A549 (cell line): ENCODE data around the gene RHBDF2. TPM values are rescaled to one million over a fixed set of nuclear protein-coding genes. Genes with fewer than 3 reads are reported as not detected.

Experiments used
- ATAC-seq, 2 experiments: fragments of 200-7000 bp in 1 of 2; fragments of >200 bp in 1 of 2; cut with Nextera tagmentation in 1 of 2; cut with Tn5 transposase in 1 of 2; 3 replicates each; pipeline versions ENCODE4 v1.8.0 to v1.9.1; 2018 to 2020; ENCODE audit warnings: mild to moderate bottlenecking in 1 of 2, moderate library complexity in 1 of 2
- CTCF ChIA-PET: fragments of 300-600 bp; sonication (Branson Sonifier 250); formaldehyde crosslinking; extraction: SDS; loops from one replicate; lab custom pipeline; 2021; ENCODE audit warnings: antibody characterized with exemption, inconsistent platforms; lab: Yijun Ruan, JAX
- POLR2A ChIA-PET: fragments of 350-600 bp; formaldehyde crosslinking; extraction: SDS; loops from one replicate; lab custom pipeline; 2021; ENCODE audit warnings: antibody characterized with exemption, inconsistent platforms; lab: Yijun Ruan, JAX
- DNase-seq, 2 experiments: peaks; one replicate each; pipeline versions ENCODE4 v3.0.0 to v3.0.0-alpha.2; 2011 to 2016; ENCODE audit warnings: low read depth in 1 of 2, low spot score in 1 of 2
- FAIRE-seq: peaks from 2 replicates; lab custom pipeline; 2011; peaks lifted over from hg19 to GRCh38; lab: Jason Lieb, UNC
- H3K27ac ChIP-seq, 2 experiments: fragments of >200 bp; sonication (Bioruptor Twin); formaldehyde crosslinking; 3 replicates each; pipeline ENCODE4 v1.5.1; 2016 to 2017
- H3K4me1 ChIP-seq: fragments of >200 bp; sonication (Bioruptor Twin); formaldehyde crosslinking; 3 replicates; pipeline ENCODE4 v1.6.1; 2016
- H3K4me2 ChIP-seq: fragments of >200 bp; sonication (Bioruptor Twin); formaldehyde crosslinking; 3 replicates; pipeline ENCODE4 v1.6.1; 2016
- H3K4me3 ChIP-seq: fragments of >200 bp; sonication (Bioruptor Twin); formaldehyde crosslinking; 3 replicates; pipeline ENCODE4 v1.5.1; 2016
- H3K9me3 ChIP-seq: fragments of >200 bp; sonication (Bioruptor Twin); formaldehyde crosslinking; 3 replicates; pipeline ENCODE4 v1.6.1; 2016
- BHLHE40 ChIP-seq: IDR thresholded peaks from 2 replicates; pipeline ENCODE4 v1.6.1; 2012; ENCODE audit warnings: low read depth, low read length, inconsistent platforms
- CBX8 ChIP-seq: fragments of 200-600 bp; sonication (generic); IDR thresholded peaks from 2 replicates; pipeline ENCODE4 v1.6.1; 2016
- CEBPB ChIP-seq, 2 experiments: fragments of >200 bp in 1 of 2; sonication (Bioruptor Twin) in 1 of 2; formaldehyde crosslinking in 1 of 2; IDR thresholded peaks; 2 replicates each; pipeline ENCODE4 v1.6.1; 2012 to 2016
- CHD4 ChIP-seq: fragments of 200-600 bp; sonication (generic); IDR thresholded peaks from 2 replicates; pipeline ENCODE4 v1.6.1; 2016; ENCODE audit warnings: antibody characterized with exemption, mild to moderate bottlenecking, borderline replicate concordance
- EP300 ChIP-seq, 2 experiments: fragments of >200 bp; sonication (Bioruptor Twin); formaldehyde crosslinking; IDR thresholded peaks; 2 replicates in 1 of 2; 3 replicates in 1 of 2; pipeline ENCODE4 v1.6.1; 2016 to 2017
- ESRRA ChIP-seq: fragments of 150-350 bp; IDR thresholded peaks from 2 replicates; pipeline ENCODE4 v1.6.1; 2014; ENCODE audit warnings: mild to moderate bottlenecking, low read length, borderline replicate concordance
- FOSL2 ChIP-seq, 2 experiments: fragments of 450-650 bp in 1 of 2; fragments of >200 bp in 1 of 2; sonication (Bioruptor Twin) in 1 of 2; formaldehyde crosslinking; IDR thresholded peaks; 2 replicates each; pipeline versions ENCODE4 v1.5.0 to v1.6.1; 2016 to 2020; ENCODE audit warnings: mild to moderate bottlenecking in 1 of 2, moderate library complexity in 1 of 2
- FOXS1 ChIP-seq: fragments of 250-450 bp; sonication (Bioruptor Pico); IDR thresholded peaks from 2 replicates; pipeline ENCODE4 v1.5.0; 2020; ENCODE audit warnings: mild to moderate bottlenecking, moderate library complexity
- GATA3 ChIP-seq: IDR thresholded peaks from 2 replicates; pipeline ENCODE4 v1.6.1; 2012; ENCODE audit warnings: borderline replicate concordance
- HDAC2 ChIP-seq: fragments of 200-600 bp; sonication (generic); IDR thresholded peaks from 2 replicates; pipeline ENCODE4 v1.6.1; 2016
- HOXB13 ChIP-seq: fragments of 250-450 bp; sonication (Bioruptor Pico); IDR thresholded peaks from 2 replicates; pipeline ENCODE4 v1.5.0; 2020; ENCODE audit warnings: low read depth, mild to moderate bottlenecking, moderate library complexity
- HOXB5 ChIP-seq: fragments of 250-450 bp; sonication (Bioruptor Pico); IDR thresholded peaks from 2 replicates; pipeline ENCODE4 v1.5.0; 2020; ENCODE audit warnings: mild to moderate bottlenecking, moderate library complexity
- JUN ChIP-seq, 2 experiments: fragments of >200 bp; sonication (Bioruptor Twin); formaldehyde crosslinking; IDR thresholded peaks; 2 replicates in 1 of 2; 3 replicates in 1 of 2; pipeline ENCODE4 v1.6.1; 2016 to 2017
- KDM5A ChIP-seq: fragments of 200-600 bp; sonication (generic); IDR thresholded peaks from 2 replicates; pipeline ENCODE4 v1.6.1; 2016; ENCODE audit warnings: antibody characterized with exemption, mild to moderate bottlenecking
- NR3C1 ChIP-seq: fragments of >200 bp; sonication (Bioruptor Twin); formaldehyde crosslinking; IDR thresholded peaks from 3 replicates; pipeline ENCODE4 v1.6.1; 2017
- POLR2A ChIP-seq: IDR thresholded peaks from 2 replicates; pipeline ENCODE4 v1.6.1; 2012; ENCODE audit warnings: mild to moderate bottlenecking, low read length
- POLR2AphosphoS2 ChIP-seq: conservative IDR thresholded peaks from 2 replicates; pipeline ENCODE4 v1.6.1; 2012; ENCODE audit warnings: low read length, improper control_type of control experiment, inconsistent platforms
- RAD21 ChIP-seq, 2 experiments: fragments of >200 bp in 1 of 2; sonication (Bioruptor Twin) in 1 of 2; formaldehyde crosslinking in 1 of 2; IDR thresholded peaks in 1 of 2; conservative IDR thresholded peaks in 1 of 2; 2 replicates in 1 of 2; 3 replicates in 1 of 2; pipeline ENCODE4 v1.6.1; 2012 to 2018; ENCODE audit warnings: inconsistent platforms in 1 of 2
- RARB ChIP-seq: fragments of 250-450 bp; sonication (Bioruptor Pico); IDR thresholded peaks from 2 replicates; pipeline ENCODE4 v1.8.0; 2021; ENCODE audit warnings: mild to moderate bottlenecking, moderate library complexity
- RCOR1 ChIP-seq: fragments of 150-350 bp; IDR thresholded peaks from 2 replicates; pipeline ENCODE4 v1.6.1; 2014; ENCODE audit warnings: antibody characterized with exemption, low read length, low read depth
- SMC3 ChIP-seq: fragments of >200 bp; sonication (Bioruptor Twin); formaldehyde crosslinking; IDR thresholded peaks from 3 replicates; pipeline ENCODE4 v1.6.1; 2018; ENCODE audit warnings: inconsistent platforms
- SREBF2 ChIP-seq: fragments of 450-650 bp; IDR thresholded peaks from 2 replicates; pipeline ENCODE4 v1.6.1; 2014; ENCODE audit warnings: mild to moderate bottlenecking, moderate library complexity
- TP53 ChIP-seq: fragments of 250-450 bp; sonication (Bioruptor Pico); IDR thresholded peaks from 2 replicates; pipeline ENCODE4 v1.5.0; 2021; ENCODE audit warnings: mild to moderate bottlenecking, moderate library complexity
- ZNF302 ChIP-seq: fragments of 250-450 bp; sonication (Bioruptor Pico); IDR thresholded peaks from 2 replicates; pipeline ENCODE4 v1.9.0; 2021; ENCODE audit warnings: inconsistent platforms, mild to moderate bottlenecking, moderate library complexity
- ZSCAN20 ChIP-seq: fragments of 250-450 bp; sonication (Bioruptor Pico); IDR thresholded peaks from 2 replicates; pipeline ENCODE4 v1.8.0; 2022; ENCODE audit warnings: mild to moderate bottlenecking, moderate library complexity
- WGBS: methylation state at CpG from one replicate; pipeline ENCODE4 v1.1.6; 2017; ENCODE audit errors: missing lambda C conversion rate; 5-methylcytosine and 5-hydroxymethylcytosine counted together
- polyA plus RNA-seq, 4 experiments: library from polyadenylated mRNA; depleted of rRNA in 3 of 4; stranded (reverse); fragments of >200 nt; fragmentation: RNase III in 1 of 4; extraction: RNeasy Plus Mini Kit Qiagen cat#74134 plus additional on column Dnase treatment in 1 of 4; gene quantifications; 2 replicates in 3 of 4; 3 replicates in 1 of 4; pipeline ENCODE4 v1.2.3, GENCODE V29; 2011 to 2017
- TF ChIP-seq, protein P1 (sequence below): fragments of >200 bp; sonication (Bioruptor Twin); formaldehyde crosslinking; IDR thresholded peaks from 3 replicates; pipeline ENCODE4 v1.6.1; 2016
- TF ChIP-seq, protein P2 (sequence below): IDR thresholded peaks from 2 replicates; pipeline ENCODE4 v1.6.1; 2012
- TF ChIP-seq, protein P3 (sequence below): fragments of >200 bp; sonication (Bioruptor Twin); formaldehyde crosslinking; IDR thresholded peaks from 2 replicates; pipeline ENCODE4 v1.6.1; 2016
- TF ChIP-seq, protein P4 (sequence below): fragments of 150-350 bp; IDR thresholded peaks from 2 replicates; pipeline ENCODE4 v1.6.1; 2014; ENCODE audit warnings: low read depth, mild to moderate bottlenecking, low read length
- TF ChIP-seq, protein P5 (sequence below): fragments of 200-600 bp; sonication (generic); IDR thresholded peaks from 2 replicates; pipeline ENCODE4 v1.6.1; 2016; ENCODE audit warnings: antibody characterized with exemption, mild to moderate bottlenecking, moderate library complexity

Gene RHBDF2
- polyA plus RNA-seq, 2 of the 4 experiments (the other 2 are of a cell fraction) = 14.0 to 42.9 TPM

DNA sequence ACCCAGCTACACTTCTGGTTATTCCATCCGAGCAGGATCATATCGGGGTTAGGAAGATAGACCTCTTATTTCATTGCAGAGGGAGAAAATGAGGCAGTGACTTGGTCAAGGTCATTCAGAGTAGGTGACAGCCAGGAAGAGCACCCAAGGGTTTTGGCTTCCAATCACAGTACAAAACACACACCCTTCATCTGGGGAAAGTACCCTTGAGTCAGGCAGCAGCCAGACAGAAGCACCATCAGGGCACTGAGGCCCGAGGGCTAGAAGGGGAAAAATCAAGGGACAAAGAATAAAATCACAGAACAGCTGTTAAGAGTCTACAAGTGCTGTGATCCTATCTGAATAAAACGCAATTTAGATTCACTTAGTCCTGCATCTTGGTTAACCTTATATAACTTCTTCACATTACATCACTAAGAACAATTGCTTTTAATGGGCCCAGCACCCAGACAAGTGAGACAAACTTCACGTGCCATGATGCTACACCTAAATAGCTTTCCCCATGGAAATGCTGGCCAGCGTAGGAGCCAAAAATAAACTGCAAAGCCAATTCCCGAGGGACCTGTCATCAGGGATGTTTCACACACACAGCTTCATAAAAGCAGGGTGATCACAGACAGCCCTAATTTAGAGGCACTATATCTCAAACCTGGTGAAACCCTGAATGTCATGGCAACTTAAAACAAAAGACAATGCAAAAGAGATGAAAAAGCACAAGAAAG is 53.1 kb downstream of the RHBDF2 start (continued):
- TF ChIP-seq, protein P1, sequence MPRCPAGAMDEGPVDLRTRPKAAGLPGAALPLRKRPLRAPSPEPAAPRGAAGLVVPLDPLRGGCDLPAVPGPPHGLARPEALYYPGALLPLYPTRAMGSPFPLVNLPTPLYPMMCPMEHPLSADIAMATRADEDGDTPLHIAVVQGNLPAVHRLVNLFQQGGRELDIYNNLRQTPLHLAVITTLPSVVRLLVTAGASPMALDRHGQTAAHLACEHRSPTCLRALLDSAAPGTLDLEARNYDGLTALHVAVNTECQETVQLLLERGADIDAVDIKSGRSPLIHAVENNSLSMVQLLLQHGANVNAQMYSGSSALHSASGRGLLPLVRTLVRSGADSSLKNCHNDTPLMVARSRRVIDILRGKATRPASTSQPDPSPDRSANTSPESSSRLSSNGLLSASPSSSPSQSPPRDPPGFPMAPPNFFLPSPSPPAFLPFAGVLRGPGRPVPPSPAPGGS = no peak
- TF ChIP-seq CHD4 (no peak), SREBF2 (no peak), RAD21 (conservative IDR thresholded peaks at IDR 0.05 in 1 of 2, IDR thresholded peaks at IDR 0.05 in 1 of 2) (no peak), TP53 (CRISPR knock-in tag) (no peak), HOXB5 (CRISPR knock-in tag) (no peak), NR3C1 (no peak), RCOR1 (no peak)

DNA sequence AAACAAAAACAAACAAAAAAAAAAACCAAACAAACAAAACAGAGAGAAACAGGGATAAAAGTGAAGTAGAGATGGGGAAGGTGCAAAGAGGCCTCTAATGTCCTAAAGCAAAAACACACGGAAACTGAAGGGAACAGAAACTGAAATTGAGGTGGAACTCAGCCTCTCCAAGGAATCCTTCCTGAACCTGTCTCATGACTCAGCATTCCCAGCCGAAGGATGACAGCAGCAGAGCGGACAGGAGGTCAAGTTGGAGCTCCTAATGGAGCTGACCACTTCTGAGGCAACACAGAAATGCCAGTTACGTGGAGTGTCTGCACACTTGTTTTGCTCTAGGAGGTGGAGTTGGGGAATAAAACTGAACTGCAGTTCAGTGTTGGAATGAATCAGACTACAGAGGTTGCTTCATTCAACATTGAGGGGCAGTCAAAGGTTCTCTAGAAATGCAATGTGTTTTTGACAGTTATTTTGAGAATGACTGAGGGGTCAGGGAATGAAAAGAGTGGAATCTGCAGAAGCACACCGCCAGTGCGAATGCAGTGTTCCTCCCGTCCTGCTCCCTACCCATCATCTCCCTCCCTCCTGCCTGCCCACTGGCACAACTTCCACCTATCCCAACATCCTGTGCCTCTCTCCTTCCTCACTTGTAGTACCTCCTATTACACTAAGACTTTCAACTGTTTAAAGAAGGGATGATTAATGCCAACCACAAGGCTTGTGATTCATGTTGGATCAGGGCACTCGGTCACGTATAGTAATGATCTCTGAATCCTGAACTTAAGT is 54.6 kb downstream of the RHBDF2 start:
- ATAC-seq (peak; percentile 89 to 93), FAIRE-seq (peak; percentile 92), DNase-seq (peak; percentile 84 to 96)
- H3K27ac ChIP-seq = peak overlapping the region; percentile 81 to 89
- 2% methylated on average over 9 of the region's 9 CpGs for WGBS
- ChIA-PET POLR2A (interaction anchor here (0.6 to 1.2 kb wide), 2 partner anchors 11 to 139 kb away, joined by 3 to 6 read pairs; no protein-coding TSS in a partner anchor), CTCF (interaction anchor here (0.7 to 41.7 kb wide), 8 partner anchors 11 to 68 kb away, joined by 3 to 1994 read pairs (median 4); partner anchors contain the start of genes AANAT and RHBDF2)
- H3K4me3 ChIP-seq = peak overlapping the region; percentile 29
- H3K4me2 ChIP-seq = peak overlapping the region; percentile 86
- no peaks in the 10 kb centered on the region for H3K9me3 ChIP-seq
- H3K4me1 ChIP-seq = peaks cover 80% of the 10 kb centered on the region
- TF ChIP-seq ZNF302 (CRISPR knock-in tag) (no peak), NR3C1 (no peak), FOSL2 (IDR thresholded peaks at IDR 0.05) (no peak), FOSL2 (CRISPR knock-in tag; IDR thresholded peaks at IDR 0.05) (peak; percentile 83), SMC3 (no peak), JUN (IDR thresholded peaks at IDR 0.05) (peak in 1 of 2 experiments; percentile 22; a peak in 1 of 5 replicates), RARB (CRISPR knock-in tag) (no peak), HOXB13 (CRISPR knock-in tag) (no peak), POLR2A (peak; percentile 31; the same call in 1 of the 2 replicates), FOXS1 (CRISPR knock-in tag) (0 out of 2 replicates have a peak, but pooled peaks have one; percentile 19), GATA3 (no peak; the same call in 1 of the 2 replicates), POLR2AphosphoS2 (no peak), HOXB5 (CRISPR knock-in tag) (peak; percentile 77; the same call in 1 of the 2 replicates), BHLHE40 (no peak), CBX8 (no peak), HDAC2 (no peak), CEBPB (IDR thresholded peaks at IDR 0.05) (peak in 1 of 2 experiments; percentile 47; a peak in 2 of 4 replicates), ESRRA (no peak), KDM5A (no peak), EP300 (IDR thresholded peaks at IDR 0.05) (peak in 1 of 2 experiments; percentile 30; a peak in 1 of 5 replicates), ZSCAN20 (CRISPR knock-in tag) (no peak)
- TF ChIP-seq, protein P1 = no peak
- TF ChIP-seq, protein P2, sequence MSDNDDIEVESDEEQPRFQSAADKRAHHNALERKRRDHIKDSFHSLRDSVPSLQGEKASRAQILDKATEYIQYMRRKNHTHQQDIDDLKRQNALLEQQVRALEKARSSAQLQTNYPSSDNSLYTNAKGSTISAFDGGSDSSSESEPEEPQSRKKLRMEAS = peak; percentile 56; the same call in 1 of the 2 replicates
- TF ChIP-seq, protein P3, sequence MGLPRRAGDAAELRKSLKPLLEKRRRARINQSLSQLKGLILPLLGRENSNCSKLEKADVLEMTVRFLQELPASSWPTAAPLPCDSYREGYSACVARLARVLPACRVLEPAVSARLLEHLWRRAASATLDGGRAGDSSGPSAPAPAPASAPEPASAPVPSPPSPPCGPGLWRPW = no peak
- TF ChIP-seq, protein P4, sequence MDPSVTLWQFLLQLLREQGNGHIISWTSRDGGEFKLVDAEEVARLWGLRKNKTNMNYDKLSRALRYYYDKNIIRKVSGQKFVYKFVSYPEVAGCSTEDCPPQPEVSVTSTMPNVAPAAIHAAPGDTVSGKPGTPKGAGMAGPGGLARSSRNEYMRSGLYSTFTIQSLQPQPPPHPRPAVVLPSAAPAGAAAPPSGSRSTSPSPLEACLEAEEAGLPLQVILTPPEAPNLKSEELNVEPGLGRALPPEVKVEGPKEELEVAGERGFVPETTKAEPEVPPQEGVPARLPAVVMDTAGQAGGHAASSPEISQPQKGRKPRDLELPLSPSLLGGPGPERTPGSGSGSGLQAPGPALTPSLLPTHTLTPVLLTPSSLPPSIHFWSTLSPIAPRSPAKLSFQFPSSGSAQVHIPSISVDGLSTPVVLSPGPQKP = no peak
- TF ChIP-seq, protein P5, sequence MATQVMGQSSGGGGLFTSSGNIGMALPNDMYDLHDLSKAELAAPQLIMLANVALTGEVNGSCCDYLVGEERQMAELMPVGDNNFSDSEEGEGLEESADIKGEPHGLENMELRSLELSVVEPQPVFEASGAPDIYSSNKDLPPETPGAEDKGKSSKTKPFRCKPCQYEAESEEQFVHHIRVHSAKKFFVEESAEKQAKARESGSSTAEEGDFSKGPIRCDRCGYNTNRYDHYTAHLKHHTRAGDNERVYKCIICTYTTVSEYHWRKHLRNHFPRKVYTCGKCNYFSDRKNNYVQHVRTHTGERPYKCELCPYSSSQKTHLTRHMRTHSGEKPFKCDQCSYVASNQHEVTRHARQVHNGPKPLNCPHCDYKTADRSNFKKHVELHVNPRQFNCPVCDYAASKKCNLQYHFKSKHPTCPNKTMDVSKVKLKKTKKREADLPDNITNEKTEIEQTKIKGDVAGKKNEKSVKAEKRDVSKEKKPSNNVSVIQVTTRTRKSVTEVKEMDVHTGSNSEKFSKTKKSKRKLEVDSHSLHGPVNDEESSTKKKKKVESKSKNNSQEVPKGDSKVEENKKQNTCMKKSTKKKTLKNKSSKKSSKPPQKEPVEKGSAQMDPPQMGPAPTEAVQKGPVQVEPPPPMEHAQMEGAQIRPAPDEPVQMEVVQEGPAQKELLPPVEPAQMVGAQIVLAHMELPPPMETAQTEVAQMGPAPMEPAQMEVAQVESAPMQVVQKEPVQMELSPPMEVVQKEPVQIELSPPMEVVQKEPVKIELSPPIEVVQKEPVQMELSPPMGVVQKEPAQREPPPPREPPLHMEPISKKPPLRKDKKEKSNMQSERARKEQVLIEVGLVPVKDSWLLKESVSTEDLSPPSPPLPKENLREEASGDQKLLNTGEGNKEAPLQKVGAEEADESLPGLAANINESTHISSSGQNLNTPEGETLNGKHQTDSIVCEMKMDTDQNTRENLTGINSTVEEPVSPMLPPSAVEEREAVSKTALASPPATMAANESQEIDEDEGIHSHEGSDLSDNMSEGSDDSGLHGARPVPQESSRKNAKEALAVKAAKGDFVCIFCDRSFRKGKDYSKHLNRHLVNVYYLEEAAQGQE = no peak
